Mucosa of descending colon (tissue), 3 donors: ENCODE measurements around the gene EHMT2. TPM values are rescaled to one million over a fixed set of nuclear protein-coding genes. Genes with fewer than 3 reads are reported as not detected.

ENCODE experiments used
- ATAC-seq: fragments of 200-7000 bp; cut with Tn5 transposase; one replicate; pipeline ENCODE4 v1.9.1; 2020; ENCODE audit warnings: mild to moderate bottlenecking, moderate library complexity
- DNase-seq, 3 donors: peaks; one replicate each; pipeline ENCODE4 v3.0.0-alpha.2; 2020
- H3K36me3 ChIP-seq: fragments of 200-600 bp; one replicate; pipeline ENCODE4 v1.8.0; 2021; ENCODE audit warnings: low read depth, mild to moderate bottlenecking
- H3K4me1 ChIP-seq: fragments of 200-600 bp; one replicate; pipeline ENCODE4 v1.8.0; 2021; ENCODE audit warnings: low read depth, mild to moderate bottlenecking
- H3K4me3 ChIP-seq: fragments of 200-600 bp; one replicate; pipeline ENCODE4 v1.8.0; 2021; ENCODE audit warnings: mild to moderate bottlenecking
- H3K9me3 ChIP-seq: fragments of 200-600 bp; one replicate; pipeline ENCODE4 v1.8.0; 2021; ENCODE audit warnings: mild to moderate bottlenecking
- CTCF ChIP-seq: fragments of 200-600 bp; IDR thresholded peaks from one replicate; pipeline ENCODE4 v1.8.0; 2022; ENCODE audit warnings: antibody characterized with exemption, mild to moderate bottlenecking
- intact Hi-C, 2 donors: fragments of 100-400 bp; cut with DNase I in 1 of 2; cut with micrococcal nuclease in 1 of 2; formaldehyde crosslinking; loops; one replicate each; pipeline versions ENCODE4 v1.11.0 to v1.11.1; 2022; cut with DNase I, micrococcal nuclease
- total RNA-seq, 3 donors: library from RNA; stranded (reverse); fragmentation: NEBNext Ultra II Directional in 2 of 3; extraction: Animal tissue kit (Norgen Biotek cat#: 25700) in 2 of 3; gene quantifications; one replicate each; pipeline versions ENCODE4 v1.2.1 to v1.2.4, GENCODE V29; 2021 to 2023
- donor health status: DM: no; HTN: no; CAD: no; lungs with moderate emphysema.
- donor health status: DM: no; HTN: no; CAD: no.
- donor health status: DM: no; HTN: yes; CAD: no.

EHMT2 gene
- total RNA-seq, 3 donors from 2014 or later = 29.6 to 50.1 (median 36.4) TPM

- Histone ChIP-seq H3K36me3 (no peaks in the 10 kb centered on the region), H3K4me1 (no peaks in the 10 kb centered on the region), H3K4me3 (no peak overlapping the region), H3K9me3 (no peaks in the 10 kb centered on the region)
- ATAC-seq (no peak), DNase-seq (no peak)
- TF ChIP-seq CTCF = no peak
- intact Hi-C loops = no loop called here
Observed at GRCh38 chr6:31920811-31921210, 23.3 kb upstream of the EHMT2 start.

- Histone ChIP-seq H3K4me1 (no peaks in the 10 kb centered on the region), H3K9me3 (no peaks in the 10 kb centered on the region), H3K36me3 (no peaks in the 10 kb centered on the region), H3K4me3 (no peak overlapping the region)
- DNase-seq = no peak
- no peak for ATAC-seq
- no peak for TF ChIP-seq CTCF
- intact Hi-C loops = no loop called here
Observed at GRCh38 chr6:31919624-31920303, 22.3 kb upstream of the EHMT2 start.

GRCh38 chr6:31918069-31918720 is 20.7 kb upstream of the EHMT2 start:
- intact Hi-C loops = no loop called here
- Histone ChIP-seq H3K4me3 (no peak overlapping the region), H3K4me1 (no peaks in the 10 kb centered on the region), H3K36me3 (no peaks in the 10 kb centered on the region), H3K9me3 (no peaks in the 10 kb centered on the region)
- TF ChIP-seq CTCF = no peak
- ATAC-seq (no peak), DNase-seq (no peak)

GRCh38 chr6:31915756-31916155 is 18.3 kb upstream of the EHMT2 start:
- TF ChIP-seq CTCF = no peak
- H3K4me1 ChIP-seq = no peaks in the 10 kb centered on the region
- no peak overlapping the region for H3K4me3 ChIP-seq
- intact Hi-C loops = no loop called here
- ATAC-seq (no peak), DNase-seq (no peak)
- H3K36me3 ChIP-seq = no peaks in the 10 kb centered on the region
- no peaks in the 10 kb centered on the region for H3K9me3 ChIP-seq

GRCh38 chr6:31915351-31915750 is 17.9 kb upstream of the EHMT2 start:
- Histone ChIP-seq H3K4me3 (no peak overlapping the region), H3K36me3 (no peaks in the 10 kb centered on the region), H3K9me3 (no peaks in the 10 kb centered on the region), H3K4me1 (no peaks in the 10 kb centered on the region)
- no peak for TF ChIP-seq CTCF
- DNase-seq = no peak
- intact Hi-C loops = no loop called here
- no peak for ATAC-seq
